GM23248 (cell line): ENCODE results near the gene PRRT4.

Experiments used
- EZH2 ChIP-seq: fragments of 200-600 bp; sonication (generic); IDR thresholded peaks from 2 replicates; pipeline ENCODE4 v1.6.1; 2018; ENCODE audit warnings: antibody characterized with exemption, mild to moderate bottlenecking; ENCODE audit not compliant: insufficient read depth, poor library complexity, severe bottlenecking
- EZH2phosphoT487 ChIP-seq: fragments of 200-600 bp; sonication (generic); IDR thresholded peaks from 2 replicates; pipeline ENCODE4 v1.6.1; 2018; ENCODE audit warnings: antibody characterized with exemption, moderate library complexity, mild to moderate bottlenecking, low read depth; ENCODE audit not compliant: insufficient read depth

GRCh38 chr7:128363261-128363721, 1.8 kb upstream of the PRRT4 start:
- TF ChIP-seq EZH2 (no peak), EZH2phosphoT487 (no peak)
